DMS114 treated with DMSO at 0.1 percent for 48 hours (cell line): ENCODE results near the gene PODNL1.

Experiments
- DNase-seq: peaks from one replicate; lab custom pipeline; 2025; ENCODE audit not compliant: unreplicated experiment; lab: John Stamatoyannopoulos, UW

Gene PODNL1

DNA sequence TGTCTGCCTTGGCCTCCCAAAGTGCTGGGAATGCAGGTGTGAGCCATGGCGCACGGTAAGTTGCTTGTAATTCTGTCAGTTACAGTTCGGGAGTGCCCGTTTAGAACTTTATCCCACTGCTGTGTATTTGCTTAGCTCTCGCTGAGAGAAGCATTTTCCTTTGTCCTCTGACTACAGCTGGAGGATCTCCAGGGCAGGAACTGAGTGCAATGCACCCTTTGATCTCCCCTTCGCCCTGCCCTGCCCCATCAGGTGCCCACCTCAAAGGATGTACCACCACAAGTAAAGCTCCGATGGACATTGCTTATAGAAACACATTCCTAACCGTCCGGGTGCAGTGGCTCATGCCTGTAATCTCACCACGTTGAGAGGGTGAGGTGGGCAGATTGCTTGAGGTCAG, 38.8 kb downstream of the PODNL1 start:
- DNase-seq, result no peak

DNA sequence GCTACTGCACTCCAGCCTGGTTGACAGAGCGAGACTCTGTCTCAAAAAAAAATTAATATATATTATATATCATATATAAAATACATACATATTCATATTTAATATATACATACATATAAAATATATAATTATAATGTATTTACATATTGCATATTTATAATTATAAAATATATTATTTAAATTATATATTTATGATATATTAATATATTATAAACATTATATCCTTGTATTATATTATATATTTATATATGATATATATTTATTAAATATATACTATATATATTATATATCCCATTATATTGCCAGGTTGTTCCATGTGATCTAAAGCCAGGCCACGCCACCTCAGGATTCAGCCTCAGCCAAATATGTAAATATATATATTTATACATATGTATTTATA, 42.0 kb downstream of the PODNL1 start:
- no peak for DNase-seq

DNA sequence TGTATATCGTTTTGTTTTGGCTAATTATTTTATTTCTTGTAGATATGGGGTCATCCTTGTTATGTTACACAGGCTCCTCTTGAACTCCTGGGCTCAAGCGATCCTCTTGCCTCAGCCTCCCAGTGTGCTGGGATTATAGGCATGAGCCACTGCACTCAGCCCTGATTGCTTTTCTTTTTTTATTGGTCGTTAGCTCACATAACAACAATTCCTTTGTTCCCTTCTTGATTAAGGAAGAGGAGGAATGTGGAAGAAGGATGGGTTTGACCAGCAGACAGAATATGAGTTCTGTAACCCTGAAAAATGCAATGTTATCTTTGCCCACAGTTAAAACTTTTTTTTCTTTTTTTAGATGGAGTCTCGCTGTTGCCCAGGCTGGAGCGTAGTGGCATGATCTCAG, 43.7 kb downstream of the PODNL1 start:
- DNase-seq, result no peak

- DNase-seq, result no peak
Measured at GRCh38 chr19:13892870-13893269, 45.3 kb downstream of the PODNL1 start.

GRCh38 chr19:13890136-13890535, 48.1 kb downstream of the PODNL1 start:
- no peak for DNase-seq

DNA sequence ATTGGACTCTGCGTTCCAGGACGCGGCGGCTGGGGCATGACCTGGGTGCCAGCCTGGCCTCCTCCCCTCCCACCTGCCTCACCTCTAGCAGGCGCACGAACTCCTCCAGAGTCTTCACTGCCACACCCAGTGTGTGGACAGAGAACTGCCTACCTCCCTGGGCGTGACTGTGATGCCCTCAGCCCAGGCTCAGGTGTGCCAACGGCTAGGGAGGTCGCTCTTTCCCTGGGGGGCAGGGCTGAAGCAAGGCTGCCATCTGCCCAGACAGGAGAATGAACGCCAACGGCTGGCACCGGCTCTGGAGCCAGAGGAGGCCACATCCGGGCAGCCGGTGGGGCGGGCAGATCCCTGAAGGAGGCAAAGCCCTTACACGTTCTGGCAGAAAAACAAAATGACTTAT, 49.9 kb downstream of the PODNL1 start:
- no peak for DNase-seq

DNA sequence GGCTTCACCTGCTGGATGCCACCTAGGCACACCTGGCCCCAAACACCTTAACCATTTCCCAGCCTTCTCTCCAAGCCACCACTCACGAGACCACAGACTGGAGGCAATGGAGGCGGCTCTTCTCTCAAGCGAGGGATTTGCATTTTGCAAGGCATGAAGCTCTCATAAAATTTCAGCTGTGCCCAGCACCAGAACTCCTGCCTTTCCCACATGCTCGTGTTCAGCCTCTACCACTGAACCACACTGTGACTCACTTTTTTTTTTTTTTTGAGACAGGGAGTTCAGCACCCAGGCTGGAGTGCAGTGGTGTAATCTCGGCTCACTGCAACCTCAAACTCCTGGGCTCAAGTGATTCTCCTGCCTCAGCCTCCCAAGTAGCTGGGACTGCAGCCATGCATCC, 50.7 kb downstream of the PODNL1 start:
- no peak for DNase-seq

DNA sequence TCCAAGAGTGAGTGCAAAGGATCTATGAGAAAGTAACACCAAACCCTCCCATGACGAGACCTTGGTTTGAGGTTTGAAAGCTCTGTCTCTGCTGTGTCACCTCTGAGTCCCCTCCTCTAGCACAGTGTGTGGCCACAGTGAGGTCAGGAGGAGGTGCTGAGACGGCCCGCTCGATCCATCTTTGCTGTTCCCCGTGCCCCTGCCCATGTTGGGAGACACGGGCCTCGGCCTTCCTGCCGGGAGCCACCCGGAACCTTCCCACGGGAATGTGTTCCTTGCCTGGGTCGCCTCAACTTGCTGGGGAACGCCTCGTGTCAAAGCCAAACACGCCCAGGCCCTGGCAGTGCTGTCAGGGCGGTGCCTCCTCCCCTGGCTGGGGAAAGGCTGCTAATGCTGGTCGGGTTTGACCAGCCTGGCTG, 51.2 kb downstream of the PODNL1 start:
- no peak for DNase-seq

- DNase-seq, result no peak
Measured at GRCh38 chr19:13885826-13886365, 52.3 kb downstream of the PODNL1 start.

DNA sequence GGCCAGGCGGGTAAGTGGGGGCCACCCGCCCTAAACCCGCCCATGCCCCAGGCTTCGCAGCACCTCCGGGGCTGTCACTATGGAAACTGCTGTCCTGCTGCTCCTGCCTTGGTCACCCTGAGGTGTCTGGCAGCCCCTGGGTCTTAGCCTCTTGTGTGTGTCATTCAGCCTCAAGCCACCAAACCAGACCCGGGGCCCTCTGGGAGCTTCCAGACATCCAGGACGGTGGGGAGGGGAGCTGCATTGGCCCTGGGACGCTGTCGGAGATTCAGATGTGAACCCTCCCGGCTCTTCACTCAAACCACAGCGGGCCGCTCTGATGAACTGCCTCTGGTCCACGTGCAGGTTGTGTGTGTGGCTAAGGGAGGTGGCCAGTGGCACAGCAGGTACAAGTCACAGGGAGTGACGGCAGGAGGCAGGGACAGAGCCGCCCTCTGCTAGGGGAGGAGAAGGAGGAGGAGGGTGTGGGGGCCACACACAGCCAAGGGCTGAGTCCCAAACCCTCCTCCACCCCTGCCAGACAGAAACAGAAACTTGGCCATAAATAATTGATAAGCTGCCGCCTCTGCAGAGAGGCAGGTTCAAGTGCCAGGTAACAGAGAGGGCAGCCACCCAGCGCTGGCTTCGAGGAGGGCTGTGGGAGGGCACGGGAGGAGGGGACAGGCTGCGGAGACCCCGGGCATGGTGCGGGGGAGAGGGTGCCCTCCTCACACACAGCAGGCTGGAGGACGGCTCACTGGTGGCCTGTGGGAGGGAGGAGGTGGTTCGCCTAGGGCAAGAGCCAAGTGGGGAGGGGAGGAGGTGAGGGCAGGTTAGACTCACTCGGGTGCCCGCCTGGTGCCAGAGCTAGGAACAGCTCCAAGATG, 53.3 kb downstream of the PODNL1 start:
- no peak for DNase-seq

DNA sequence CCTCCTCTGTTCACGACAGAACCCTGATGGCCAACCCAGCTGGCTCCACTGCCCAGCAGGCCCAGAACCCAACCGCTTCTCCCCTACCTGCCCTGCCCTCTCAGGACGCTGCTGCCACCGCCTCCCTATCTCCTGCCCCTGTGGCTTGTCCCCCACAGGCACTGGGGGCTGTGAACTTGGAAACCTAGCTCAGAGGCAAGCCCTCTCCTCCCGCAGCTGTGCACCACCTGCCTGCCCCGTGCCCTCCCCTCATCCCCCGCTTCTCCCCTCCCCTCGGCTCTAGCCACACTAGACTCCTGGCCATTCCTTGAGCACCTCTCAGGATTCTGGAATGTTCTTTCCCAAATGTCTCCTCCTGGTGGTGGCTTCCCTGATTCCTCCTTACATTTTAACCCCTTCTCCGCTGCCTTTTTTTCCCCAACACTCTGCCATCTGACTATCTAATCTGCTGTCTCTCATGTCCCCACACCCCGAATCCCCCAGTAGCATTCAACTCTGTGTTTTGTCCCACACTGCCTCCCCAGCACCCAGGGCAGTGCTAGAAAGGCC, 54.6 kb downstream of the PODNL1 start:
- DNase-seq, result no peak

- DNase-seq, result no peak
Measured at GRCh38 chr19:13882836-13883235, 55.4 kb downstream of the PODNL1 start.

GRCh38 chr19:13882419-13882795, 55.8 kb downstream of the PODNL1 start:
- DNase-seq, result no peak

GRCh38 chr19:13881692-13882418, 56.4 kb downstream of the PODNL1 start:
- DNase-seq, result no peak

DNA sequence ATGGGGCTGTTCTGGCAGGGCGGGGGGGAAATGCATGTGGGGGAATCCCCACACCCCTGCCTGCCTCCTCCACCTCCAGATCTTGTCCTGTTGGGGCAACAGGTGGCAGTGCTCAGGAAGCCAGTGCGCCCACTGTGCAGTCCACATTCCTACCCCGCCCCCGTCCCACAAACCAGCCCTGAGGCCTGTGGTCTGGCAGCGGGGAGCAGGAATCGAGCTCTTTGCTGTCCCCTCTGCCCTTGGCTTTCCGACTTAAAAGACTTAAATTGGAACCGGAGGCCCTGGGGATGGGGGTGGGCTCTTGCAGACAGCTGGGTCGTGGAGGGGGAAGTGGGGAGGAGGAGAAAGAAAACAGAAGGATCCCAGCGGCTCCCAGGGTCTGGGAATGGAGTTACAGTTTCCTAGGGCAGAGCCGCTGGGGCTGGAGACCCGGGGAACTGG, 56.9 kb downstream of the PODNL1 start:
- no peak for DNase-seq
